Neural cell (in vitro differentiated cells): ENCODE results near the gene TMEM235. TPM values are rescaled to one million over a fixed set of nuclear protein-coding genes. Genes with fewer than 3 reads are reported as not detected.

Source experiments
- H2AFZ ChIP-seq: fragments of 200-600, 300-800 bp; sonication (generic), shearing (Covaris generic); 2 replicates; pipeline ENCODE4 v1.6.0; 2014; ENCODE audit warnings: low read depth, mild to moderate bottlenecking, antibody characterized with exemption, low read length, moderate library complexity
- H3F3A ChIP-seq: fragments of 200-600 bp; shearing (Covaris generic); 2 replicates; pipeline ENCODE4 v1.6.1; 2016; ENCODE audit warnings: mild to moderate bottlenecking, moderate library complexity, mixed read lengths, antibody characterized with exemption, low read length; ENCODE audit not compliant: insufficient read depth, poor library complexity, severe bottlenecking
- H3K27ac ChIP-seq: fragments of 200-600, 300-800 bp; sonication (generic), shearing (Covaris generic); 2 replicates; pipeline ENCODE4 v1.5.1; 2014; ENCODE audit warnings: mild to moderate bottlenecking, low read length, moderate library complexity
- H3K27me3 ChIP-seq: fragments of 300-800, 200-600 bp; sonication (generic), shearing (Covaris generic); 2 replicates; pipeline ENCODE4 v1.6.0; 2014; ENCODE audit warnings: mild to moderate bottlenecking, low read depth, low read length, moderate library complexity; ENCODE audit not compliant: insufficient read depth
- H3K36me3 ChIP-seq: fragments of 300-800, 200-600 bp; sonication (generic), shearing (Covaris generic); 2 replicates; pipeline ENCODE4 v1.5.1; 2014; ENCODE audit warnings: mild to moderate bottlenecking, antibody characterized with exemption, low read length, moderate library complexity; ENCODE audit not compliant: insufficient read depth
- H3K4me2 ChIP-seq: fragments of 300-800, 200-600 bp; sonication (generic), shearing (Covaris generic); 2 replicates; pipeline ENCODE4 v1.6.0; 2014; ENCODE audit warnings: mild to moderate bottlenecking, low read length
- H3K4me3 ChIP-seq: fragments of 300-800, 200-600 bp; sonication (generic), shearing (Covaris generic); 2 replicates; pipeline ENCODE4 v1.5.1; 2014; ENCODE audit warnings: mild to moderate bottlenecking, low read length, moderate library complexity
- H3K79me2 ChIP-seq: fragments of 200-600 bp; shearing (Covaris generic); replicated peaks from 2 replicates; pipeline ENCODE4 v1.6.0; 2014; ENCODE audit warnings: mild to moderate bottlenecking, low read length, moderate library complexity; ENCODE audit not compliant: insufficient read depth
- H3K9ac ChIP-seq: fragments of 300-800, 200-600 bp; sonication (generic), shearing (Covaris generic); 2 replicates; pipeline ENCODE4 v1.6.1; 2016; ENCODE audit warnings: mild to moderate bottlenecking, low read length, mixed read lengths
- H3K9me2 ChIP-seq: fragments of 200-600 bp; shearing (Covaris generic); 2 replicates; pipeline ENCODE4 v1.6.1; 2016; ENCODE audit warnings: mild to moderate bottlenecking, low read length, mixed read lengths; ENCODE audit not compliant: insufficient read depth
- H3K9me3 ChIP-seq: fragments of 200-600, 300-800 bp; sonication (generic), shearing (Covaris generic); 2 replicates; pipeline ENCODE4 v1.6.1; 2016; ENCODE audit warnings: mild to moderate bottlenecking, mixed run types, low read length, moderate library complexity, mixed read lengths
- H4K20me1 ChIP-seq: fragments of 200-600 bp; shearing (Covaris generic); 2 replicates; pipeline ENCODE4 v1.6.1; 2016; ENCODE audit warnings: mild to moderate bottlenecking, mixed run types; ENCODE audit not compliant: insufficient read depth
- EP300 ChIP-seq: fragments of 450-650 bp; conservative IDR thresholded peaks from 2 replicates; pipeline ENCODE4 v1.6.1; 2014; ENCODE audit warnings: antibody characterized with exemption, mild to moderate bottlenecking, moderate library complexity; ENCODE audit not compliant: poor library complexity, severe bottlenecking
- EZH2 ChIP-seq: fragments of 200-600, 300-800 bp; shearing (Covaris generic), sonication (generic); IDR thresholded peaks from 2 replicates; pipeline ENCODE4 v1.6.1; 2014; ENCODE audit warnings: antibody characterized with exemption, low read length, borderline replicate concordance, mild to moderate bottlenecking; ENCODE audit not compliant: insufficient read depth, poor library complexity, severe bottlenecking
- MXI1 ChIP-seq: fragments of 450-650 bp; conservative IDR thresholded peaks from 2 replicates; pipeline ENCODE4 v1.6.1; 2014; ENCODE audit warnings: antibody characterized with exemption, mild to moderate bottlenecking; ENCODE audit not compliant: poor library complexity, severe bottlenecking
- POLR2AphosphoS5 ChIP-seq: IDR thresholded peaks from 2 replicates; pipeline ENCODE4 v1.6.1; 2012
- RAD21 ChIP-seq: fragments of 450-650 bp; conservative IDR thresholded peaks from 2 replicates; pipeline ENCODE4 v1.6.1; 2014; ENCODE audit warnings: antibody characterized with exemption, mild to moderate bottlenecking, moderate library complexity
- REST ChIP-seq: IDR thresholded peaks from 2 replicates; pipeline ENCODE4 v1.6.1; 2012; ENCODE audit warnings: borderline replicate concordance
- SMC3 ChIP-seq: fragments of 450-650 bp; conservative IDR thresholded peaks from 2 replicates; pipeline ENCODE4 v1.6.1; 2014; ENCODE audit warnings: antibody characterized with exemption, mild to moderate bottlenecking, moderate library complexity; ENCODE audit not compliant: poor library complexity
- TAF1 ChIP-seq: IDR thresholded peaks from 2 replicates; pipeline ENCODE4 v1.6.1; 2012; ENCODE audit warnings: low read depth
- polyA plus RNA-seq: library from polyadenylated mRNA; depleted of rRNA; stranded (reverse); fragments of >200 nt; gene quantifications from 2 replicates; pipeline ENCODE4 v1.2.3, GENCODE V29; 2014
- TF ChIP-seq, protein P1 (sequence below): fragments of 450-650 bp; IDR thresholded peaks from 2 replicates; pipeline ENCODE4 v1.5.1; 2014; ENCODE audit warnings: antibody characterized with exemption, mild to moderate bottlenecking, moderate library complexity; ENCODE audit not compliant: poor library complexity, severe bottlenecking

TMEM235 gene
- polyA plus RNA-seq, 1 donor from 2014 or later: not detected

DNA sequence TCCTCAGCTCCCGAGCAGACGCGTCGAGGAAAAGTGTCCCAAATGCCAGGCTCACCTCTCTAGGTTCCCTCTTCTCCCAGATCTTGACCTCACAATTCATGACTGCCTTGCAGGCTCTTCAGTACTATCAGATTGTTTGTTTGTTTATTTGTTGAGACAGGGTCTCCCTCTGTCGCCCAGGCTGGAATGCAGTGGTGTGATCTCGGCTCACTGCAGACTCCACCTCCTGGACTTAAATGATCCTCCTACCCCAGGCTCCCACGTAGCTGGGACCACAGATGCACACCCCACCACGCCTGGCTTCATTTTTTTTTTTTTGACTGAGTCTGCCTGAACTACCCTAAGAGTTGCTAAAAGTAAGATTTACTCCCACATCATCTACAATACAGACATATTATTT is 15.9 kb downstream of the TMEM235 start:
- no peaks in the 10 kb centered on the region for H3K27me3 ChIP-seq
- TF ChIP-seq TAF1 (no peak), EZH2 (no peak), MXI1 (no peak)
- TF ChIP-seq, protein P1, sequence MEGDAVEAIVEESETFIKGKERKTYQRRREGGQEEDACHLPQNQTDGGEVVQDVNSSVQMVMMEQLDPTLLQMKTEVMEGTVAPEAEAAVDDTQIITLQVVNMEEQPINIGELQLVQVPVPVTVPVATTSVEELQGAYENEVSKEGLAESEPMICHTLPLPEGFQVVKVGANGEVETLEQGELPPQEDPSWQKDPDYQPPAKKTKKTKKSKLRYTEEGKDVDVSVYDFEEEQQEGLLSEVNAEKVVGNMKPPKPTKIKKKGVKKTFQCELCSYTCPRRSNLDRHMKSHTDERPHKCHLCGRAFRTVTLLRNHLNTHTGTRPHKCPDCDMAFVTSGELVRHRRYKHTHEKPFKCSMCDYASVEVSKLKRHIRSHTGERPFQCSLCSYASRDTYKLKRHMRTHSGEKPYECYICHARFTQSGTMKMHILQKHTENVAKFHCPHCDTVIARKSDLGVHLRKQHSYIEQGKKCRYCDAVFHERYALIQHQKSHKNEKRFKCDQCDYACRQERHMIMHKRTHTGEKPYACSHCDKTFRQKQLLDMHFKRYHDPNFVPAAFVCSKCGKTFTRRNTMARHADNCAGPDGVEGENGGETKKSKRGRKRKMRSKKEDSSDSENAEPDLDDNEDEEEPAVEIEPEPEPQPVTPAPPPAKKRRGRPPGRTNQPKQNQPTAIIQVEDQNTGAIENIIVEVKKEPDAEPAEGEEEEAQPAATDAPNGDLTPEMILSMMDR: no peak
- no peaks in the 10 kb centered on the region for H3K9me3 ChIP-seq
- H3K4me3 ChIP-seq: no peak overlapping the region
- H3K9ac ChIP-seq: no peak overlapping the region
- no peak overlapping the region for H2AFZ ChIP-seq
- H4K20me1 ChIP-seq: no peaks in the 10 kb centered on the region
- H3K27ac ChIP-seq: no peak overlapping the region
- no peaks in the 10 kb centered on the region for H3K36me3 ChIP-seq
- H3K9me2 ChIP-seq: no peaks in the 10 kb centered on the region
- H3K4me2 ChIP-seq: no peak overlapping the region
- no peaks in the 10 kb centered on the region for H3K79me2 ChIP-seq
- H3F3A ChIP-seq: no peaks in the 10 kb centered on the region

DNA sequence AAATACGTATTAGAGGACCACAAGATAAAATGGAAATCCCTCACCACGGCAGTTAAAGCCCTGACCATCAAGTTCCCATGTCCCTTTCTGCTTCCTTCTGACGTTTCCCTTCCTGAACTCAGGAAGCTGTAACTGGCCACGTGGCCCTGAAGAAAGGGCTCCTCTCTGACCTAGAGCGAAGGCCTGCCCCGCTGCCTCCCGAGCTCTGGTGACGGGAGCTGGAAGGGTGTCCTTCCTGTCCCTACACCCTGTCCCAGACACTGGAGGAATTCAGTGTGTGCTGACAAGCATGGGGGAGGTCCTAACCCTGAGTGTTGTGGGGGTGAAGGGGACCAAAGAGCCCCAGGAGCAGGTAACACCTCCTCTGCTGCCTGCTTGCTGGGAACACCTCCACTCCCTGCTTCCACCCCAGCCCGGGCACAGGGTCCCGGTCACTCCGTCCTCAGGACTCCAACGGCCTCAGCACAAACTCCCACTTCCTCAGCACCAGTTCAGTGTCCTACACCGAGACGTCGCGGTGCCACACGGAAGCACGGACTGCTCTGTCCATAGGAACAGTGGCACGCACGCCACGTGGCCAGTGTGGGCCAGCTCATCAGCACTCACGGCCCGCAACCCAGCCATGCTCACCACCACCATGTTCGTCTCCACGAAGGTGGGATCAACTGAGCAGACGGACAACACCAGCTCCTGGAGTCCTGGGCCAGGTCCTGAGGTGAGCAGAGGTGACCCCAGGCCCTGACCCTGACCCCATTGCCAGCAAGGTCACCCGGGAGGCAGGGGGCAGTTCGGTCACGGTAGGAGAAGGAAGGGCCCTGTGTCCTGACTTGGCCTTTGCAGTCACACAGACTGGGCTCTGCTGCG is 16.9 kb downstream of the TMEM235 start:
- H3K4me2 ChIP-seq: no peak overlapping the region
- H4K20me1 ChIP-seq: no peaks in the 10 kb centered on the region
- TF ChIP-seq REST (no peak), POLR2AphosphoS5 (no peak), RAD21 (no peak), TAF1 (no peak), SMC3 (no peak), EP300 (no peak), EZH2 (no peak), MXI1 (no peak)
- TF ChIP-seq, protein P1: no peak
- H3K36me3 ChIP-seq: no peaks in the 10 kb centered on the region
- H3K9me2 ChIP-seq: no peaks in the 10 kb centered on the region
- no peaks in the 10 kb centered on the region for H3K27me3 ChIP-seq
- H3K79me2 ChIP-seq: no peaks in the 10 kb centered on the region
- H3K9ac ChIP-seq: no peak overlapping the region
- H2AFZ ChIP-seq: no peak overlapping the region
- H3K4me3 ChIP-seq: no peak overlapping the region
- no peaks in the 10 kb centered on the region for H3F3A ChIP-seq
- no peak overlapping the region for H3K27ac ChIP-seq
- no peaks in the 10 kb centered on the region for H3K9me3 ChIP-seq
